Activated CD8-positive, alpha-beta memory T cell treated with anti-CD3 and anti-CD28 coated beads, Interleukin-2, amount 10 ng/mL, durations not matched to agents 7 days and 5 days (primary cell): ENCODE measurements around the gene FRMD8. TPM values are rescaled to one million over a fixed set of nuclear protein-coding genes. Genes with fewer than 3 reads are reported as not detected.

ENCODE experiments used
- ATAC-seq: fragments of 150-1000 bp; cut with Tn5 transposase; one replicate; pipeline ENCODE4 v1.10.0; 2021; ENCODE audit warnings: moderate library complexity
- CTCF ChIA-PET: fragments of 350-600 bp; sonication (Branson Sonifier 250); formaldehyde crosslinking; loops from one replicate; lab custom pipeline; 2021; ENCODE audit warnings: antibody characterized with exemption; lab: Charles Lee
- DNase-seq: peaks from one replicate; pipeline ENCODE4 v3.0.0-alpha.2; 2020
- H3K27ac Mint-ChIP-seq: one replicate; pipeline ENCODE4 v1.8.0; 2021; ENCODE audit warnings: mild to moderate bottlenecking, mixed read lengths
- H3K27me3 Mint-ChIP-seq: one replicate; pipeline ENCODE4 v1.8.0; 2021; ENCODE audit warnings: mixed read lengths
- H3K36me3 Mint-ChIP-seq: one replicate; pipeline ENCODE4 v1.8.0; 2021; ENCODE audit warnings: mild to moderate bottlenecking, mixed read lengths
- H3K4me1 Mint-ChIP-seq: one replicate; pipeline ENCODE4 v1.8.0; 2021; ENCODE audit warnings: mixed read lengths
- H3K4me3 Mint-ChIP-seq: one replicate; pipeline ENCODE4 v1.8.0; 2021; ENCODE audit warnings: mild to moderate bottlenecking, moderate library complexity, mixed read lengths
- H3K9me3 Mint-ChIP-seq: one replicate; pipeline ENCODE4 v1.8.0; 2022; ENCODE audit warnings: low read depth, mixed read lengths
- total RNA-seq, 2 experiments: library from RNA; stranded (reverse); gene quantifications; one replicate each; pipeline ENCODE4 v1.2.3, GENCODE V29; 2021

Gene FRMD8
- total RNA-seq, 2 experiments from 2014 or later: 52.0 to 56.7 TPM

- Mint-ChIP-seq H3K4me3 (no peak overlapping the region), H3K4me1 (peaks cover 21% of the 10 kb centered on the region), H3K36me3 (peaks cover 7% of the 10 kb centered on the region), H3K9me3 (no peaks in the 10 kb centered on the region), H3K27ac (no peak overlapping the region), H3K27me3 (peaks cover 15% of the 10 kb centered on the region)
- no peak for DNase-seq
- CTCF ChIA-PET: interaction anchor here (0.8 to 3.1 kb wide), 11 partner anchors 23 to 154 kb away, joined by 3 to 16 read pairs (median 4); partner anchors contain the start of gene CDC42EP2
- ATAC-seq: no peak
Measured at GRCh38 chr11:65356394-65356972, 30.0 kb upstream of the FRMD8 start.

- CTCF ChIA-PET: interaction anchor here (1.0 to 3.1 kb wide), 7 partner anchors 9 to 183 kb away, joined by 3 to 16 read pairs (median 4); partner anchors contain the start of gene CDC42EP2
- H3K9me3 Mint-ChIP-seq: no peaks in the 10 kb centered on the region
- ATAC-seq: no peak
- H3K36me3 Mint-ChIP-seq: no peaks in the 10 kb centered on the region
- H3K4me1 Mint-ChIP-seq: peaks cover 30% of the 10 kb centered on the region
- no peak overlapping the region for H3K4me3 Mint-ChIP-seq
- no peak for DNase-seq
- no peak overlapping the region for H3K27ac Mint-ChIP-seq
- H3K27me3 Mint-ChIP-seq: peaks cover 15% of the 10 kb centered on the region
Measured at GRCh38 chr11:65357856-65358356, 28.5 kb upstream of the FRMD8 start.

- Mint-ChIP-seq H3K9me3 (no peaks in the 10 kb centered on the region), H3K4me3 (no peak overlapping the region), H3K27me3 (peaks cover 5% of the 10 kb centered on the region), H3K27ac (peak overlapping the region; percentile 74), H3K36me3 (no peaks in the 10 kb centered on the region), H3K4me1 (peaks cover 15% of the 10 kb centered on the region)
- ATAC-seq: peak; percentile 32
- no peak for DNase-seq
- CTCF ChIA-PET: interaction anchor here (0.7 to 1.9 kb wide), 8 partner anchors 9 to 177 kb away, joined by 3 to 5 read pairs (median 3); no protein-coding TSS in a partner anchor
Measured at GRCh38 chr11:65362320-65362931, 24.0 kb upstream of the FRMD8 start.

GRCh38 chr11:65362966-65363365 lies 23.5 kb upstream of the FRMD8 start:
- H3K27me3 Mint-ChIP-seq: peaks cover 1% of the 10 kb centered on the region
- H3K4me3 Mint-ChIP-seq: no peak overlapping the region
- no peak for DNase-seq
- ATAC-seq: no peak
- CTCF ChIA-PET: interaction anchor here (0.7 to 1.4 kb wide), 4 partner anchors 11 to 177 kb away, joined by 3 to 5 read pairs (median 3); no protein-coding TSS in a partner anchor
- H3K27ac Mint-ChIP-seq: no peak overlapping the region
- no peaks in the 10 kb centered on the region for H3K9me3 Mint-ChIP-seq
- no peaks in the 10 kb centered on the region for H3K36me3 Mint-ChIP-seq
- peaks cover 14% of the 10 kb centered on the region for H3K4me1 Mint-ChIP-seq

GRCh38 chr11:65363770-65364169 lies 22.7 kb upstream of the FRMD8 start:
- no peak for ATAC-seq
- Mint-ChIP-seq H3K36me3 (no peaks in the 10 kb centered on the region), H3K9me3 (no peaks in the 10 kb centered on the region), H3K27me3 (no peaks in the 10 kb centered on the region), H3K4me1 (peaks cover 10% of the 10 kb centered on the region), H3K27ac (no peak overlapping the region), H3K4me3 (no peak overlapping the region)
- DNase-seq: no peak
- CTCF ChIA-PET: interaction anchor here (1.4 kb wide), 1 partner anchor 10 kb away, joined by 3 read pairs; no protein-coding TSS in a partner anchor

GRCh38 chr11:65366340-65366773 lies 20.1 kb upstream of the FRMD8 start:
- DNase-seq: no peak
- no peaks in the 10 kb centered on the region for H3K36me3 Mint-ChIP-seq

GRCh38 chr11:65370659-65371049 lies 15.8 kb upstream of the FRMD8 start:
- ATAC-seq: no peak
- no peak for DNase-seq
- Mint-ChIP-seq H3K27me3 (no peaks in the 10 kb centered on the region), H3K9me3 (no peaks in the 10 kb centered on the region), H3K27ac (no peak overlapping the region), H3K36me3 (no peaks in the 10 kb centered on the region), H3K4me3 (no peak overlapping the region), H3K4me1 (peaks cover 4% of the 10 kb centered on the region)
- CTCF ChIA-PET: interaction anchor here (1.2 to 5.0 kb wide), 5 partner anchors 10 to 139 kb away, joined by 3 to 27 read pairs (median 3); no protein-coding TSS in a partner anchor

More at GRCh38 chr11:65366340-65366773, 20.1 kb upstream of the FRMD8 start:
- no peaks in the 10 kb centered on the region for H3K27me3 Mint-ChIP-seq
- H3K27ac Mint-ChIP-seq: no peak overlapping the region
- peaks cover 14% of the 10 kb centered on the region for H3K4me1 Mint-ChIP-seq
- CTCF ChIA-PET: interaction anchor here (1.0 to 5.0 kb wide), 5 partner anchors 13 to 206 kb away, joined by 3 to 27 read pairs (median 6); partner anchors contain the start of gene FAM89B
- no peaks in the 10 kb centered on the region for H3K9me3 Mint-ChIP-seq
- H3K4me3 Mint-ChIP-seq: no peak overlapping the region
- peak; percentile 78 for ATAC-seq

GRCh38 chr11:65373839-65374580 lies 12.4 kb upstream of the FRMD8 start:
- CTCF ChIA-PET: interaction anchor here (1.1 to 1.2 kb wide), 4 partner anchors 11 to 137 kb away, joined by 3 to 4 read pairs (median 4); no protein-coding TSS in a partner anchor
- Mint-ChIP-seq H3K36me3 (no peaks in the 10 kb centered on the region), H3K27me3 (no peaks in the 10 kb centered on the region), H3K4me1 (peaks cover 4% of the 10 kb centered on the region), H3K4me3 (no peak overlapping the region), H3K9me3 (no peaks in the 10 kb centered on the region), H3K27ac (no peak overlapping the region)
- no peak for DNase-seq
- no peak for ATAC-seq

GRCh38 chr11:65375012-65375411 lies 11.4 kb upstream of the FRMD8 start:
- Mint-ChIP-seq H3K27me3 (no peaks in the 10 kb centered on the region), H3K9me3 (no peaks in the 10 kb centered on the region), H3K4me3 (no peak overlapping the region), H3K36me3 (no peaks in the 10 kb centered on the region), H3K27ac (no peak overlapping the region), H3K4me1 (peaks cover 4% of the 10 kb centered on the region)
- ATAC-seq (no peak), DNase-seq (no peak)
- CTCF ChIA-PET: interaction anchor here (1.1 kb wide), 1 partner anchor 41 kb away, joined by 3 read pairs; no protein-coding TSS in a partner anchor

GRCh38 chr11:65376138-65376713 lies 10.2 kb upstream of the FRMD8 start:
- no peaks in the 10 kb centered on the region for H3K36me3 Mint-ChIP-seq
- H3K27ac Mint-ChIP-seq: no peak overlapping the region
- no peaks in the 10 kb centered on the region for H3K9me3 Mint-ChIP-seq
- no peak overlapping the region for H3K4me3 Mint-ChIP-seq
- H3K27me3 Mint-ChIP-seq: no peaks in the 10 kb centered on the region
- peaks cover 3% of the 10 kb centered on the region for H3K4me1 Mint-ChIP-seq
- CTCF ChIA-PET: interaction anchor here (0.7 to 1.1 kb wide), 3 partner anchors 11 to 212 kb away, joined by 3 read pairs; no protein-coding TSS in a partner anchor
- no peak for DNase-seq
- ATAC-seq: no peak

GRCh38 chr11:65377036-65377435 lies 9.4 kb upstream of the FRMD8 start:
- Mint-ChIP-seq H3K4me1 (peaks cover 10% of the 10 kb centered on the region), H3K27me3 (no peaks in the 10 kb centered on the region), H3K9me3 (no peaks in the 10 kb centered on the region), H3K27ac (no peak overlapping the region), H3K4me3 (no peak overlapping the region), H3K36me3 (no peaks in the 10 kb centered on the region)
- CTCF ChIA-PET: no interaction called here
- no peak for DNase-seq
- no peak for ATAC-seq

- peaks cover 15% of the 10 kb centered on the region for H3K4me1 Mint-ChIP-seq
- DNase-seq (no peak), ATAC-seq (no peak)
- H3K36me3 Mint-ChIP-seq: no peaks in the 10 kb centered on the region
- no peak overlapping the region for H3K27ac Mint-ChIP-seq
- no peaks in the 10 kb centered on the region for H3K27me3 Mint-ChIP-seq
- CTCF ChIA-PET: interaction anchor here (1.4 to 3.2 kb wide), 4 partner anchors 10 to 133 kb away, joined by 3 to 11 read pairs (median 8); no protein-coding TSS in a partner anchor
- no peaks in the 10 kb centered on the region for H3K9me3 Mint-ChIP-seq
- H3K4me3 Mint-ChIP-seq: no peak overlapping the region
Measured at GRCh38 chr11:65377777-65378176, 8.7 kb upstream of the FRMD8 start.
